OCI-LY3 (cell line): ENCODE data around the gene ARHGEF39.

Source experiments
- EZH2phosphoT487 ChIP-seq: fragments of 200-600 bp; shearing (Covaris generic); IDR thresholded peaks from 2 replicates; pipeline ENCODE4 v1.6.1; 2018; ENCODE audit warnings: antibody characterized with exemption, mixed run types, low read depth
- TF ChIP-seq, protein P1 (sequence below): fragments of 200-600, 300-600 bp; sonication (generic); IDR thresholded peaks from 2 replicates; pipeline ENCODE4 v1.5.1; 2014; ENCODE audit warnings: antibody characterized with exemption, low read length, low read depth

DNA sequence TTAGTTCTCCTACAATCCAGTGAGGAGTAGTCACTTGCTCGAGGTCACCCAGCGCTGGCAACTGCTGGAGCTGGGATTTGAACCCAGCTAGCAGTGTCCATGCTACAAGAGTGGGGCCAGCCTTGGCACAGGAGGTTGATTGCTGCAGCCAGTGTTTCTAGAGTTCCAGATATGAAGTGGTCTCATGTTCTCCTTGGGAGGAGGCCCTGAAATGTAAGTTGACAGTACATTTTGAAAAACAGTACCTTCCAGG, 6.1 kb downstream of the ARHGEF39 start:
- TF ChIP-seq, protein P1, sequence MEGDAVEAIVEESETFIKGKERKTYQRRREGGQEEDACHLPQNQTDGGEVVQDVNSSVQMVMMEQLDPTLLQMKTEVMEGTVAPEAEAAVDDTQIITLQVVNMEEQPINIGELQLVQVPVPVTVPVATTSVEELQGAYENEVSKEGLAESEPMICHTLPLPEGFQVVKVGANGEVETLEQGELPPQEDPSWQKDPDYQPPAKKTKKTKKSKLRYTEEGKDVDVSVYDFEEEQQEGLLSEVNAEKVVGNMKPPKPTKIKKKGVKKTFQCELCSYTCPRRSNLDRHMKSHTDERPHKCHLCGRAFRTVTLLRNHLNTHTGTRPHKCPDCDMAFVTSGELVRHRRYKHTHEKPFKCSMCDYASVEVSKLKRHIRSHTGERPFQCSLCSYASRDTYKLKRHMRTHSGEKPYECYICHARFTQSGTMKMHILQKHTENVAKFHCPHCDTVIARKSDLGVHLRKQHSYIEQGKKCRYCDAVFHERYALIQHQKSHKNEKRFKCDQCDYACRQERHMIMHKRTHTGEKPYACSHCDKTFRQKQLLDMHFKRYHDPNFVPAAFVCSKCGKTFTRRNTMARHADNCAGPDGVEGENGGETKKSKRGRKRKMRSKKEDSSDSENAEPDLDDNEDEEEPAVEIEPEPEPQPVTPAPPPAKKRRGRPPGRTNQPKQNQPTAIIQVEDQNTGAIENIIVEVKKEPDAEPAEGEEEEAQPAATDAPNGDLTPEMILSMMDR = no peak
- TF ChIP-seq EZH2phosphoT487 = no peak
